SU-DHL-6 (cell line): ENCODE measurements around the gene HSPA9.

Source experiments
- H2AFZ ChIP-seq: fragments of 200-600 bp; sonication (generic); 2 replicates; pipeline ENCODE4 v1.6.1; 2014; ENCODE audit warnings: low read depth, mild to moderate bottlenecking, moderate library complexity, mixed read lengths, antibody characterized with exemption, low read length; ENCODE audit not compliant: severe bottlenecking
- H3F3A ChIP-seq: fragments of 200-600 bp; shearing (Covaris generic); 2 replicates; pipeline ENCODE4 v1.6.0; 2016; ENCODE audit warnings: antibody characterized with exemption, mild to moderate bottlenecking; ENCODE audit not compliant: insufficient read depth
- H3K27ac ChIP-seq: fragments of 200-600 bp; sonication (generic); 2 replicates; pipeline ENCODE4 v1.5.1; 2016; ENCODE audit warnings: low read depth, mild to moderate bottlenecking, low read length, moderate library complexity, mixed read lengths
- H3K27me3 ChIP-seq: fragments of 200-600 bp; sonication (generic), shearing (Covaris generic); 2 replicates; pipeline ENCODE4 v1.6.0; 2014; ENCODE audit warnings: mild to moderate bottlenecking, low read length
- H3K36me3 ChIP-seq: fragments of 200-600 bp; sonication (generic); 2 replicates; pipeline ENCODE4 v1.6.1; 2014; ENCODE audit warnings: mild to moderate bottlenecking, low read length, mixed read lengths
- H3K4me2 ChIP-seq: fragments of 300-600, 200-600 bp; shearing (Covaris generic), sonication (generic); 2 replicates; pipeline ENCODE4 v1.6.0; 2014; ENCODE audit warnings: low read length, low read depth, mild to moderate bottlenecking; ENCODE audit not compliant: poor library complexity, severe bottlenecking
- H3K4me3 ChIP-seq: fragments of 200-600 bp; sonication (generic); 2 replicates; pipeline ENCODE4 v1.5.1; 2014; ENCODE audit warnings: antibody characterized with exemption, low read length, mild to moderate bottlenecking, mixed read lengths; ENCODE audit not compliant: insufficient read depth, poor library complexity, severe bottlenecking
- H3K79me2 ChIP-seq: fragments of 200-600 bp; sonication (generic); 2 replicates; pipeline ENCODE4 v1.6.1; 2014; ENCODE audit warnings: mild to moderate bottlenecking, low read length, moderate library complexity; ENCODE audit not compliant: insufficient read depth
- H3K9ac ChIP-seq: fragments of 200-600 bp; sonication (generic); 2 replicates; pipeline ENCODE4 v1.7.0; 2014; ENCODE audit warnings: mild to moderate bottlenecking, low read length
- H3K9me2 ChIP-seq: fragments of 200-600 bp; sonication (generic); replicated peaks from 2 replicates; pipeline ENCODE4 v1.6.1; 2014; ENCODE audit warnings: low read length; ENCODE audit not compliant: insufficient read depth
- H3K9me3 ChIP-seq: fragments of 200-600 bp; sonication (generic); 2 replicates; pipeline ENCODE4 v1.6.1; 2014; ENCODE audit warnings: low read length, mixed read lengths; ENCODE audit not compliant: insufficient read depth
- H4K20me1 ChIP-seq: fragments of 200-600 bp; sonication (generic); 2 replicates; pipeline ENCODE4 v1.6.1; 2014; ENCODE audit warnings: low read depth, mild to moderate bottlenecking, antibody characterized with exemption, low read length, moderate library complexity, mixed read lengths
- CTCF ChIP-seq: fragments of 200-600 bp; sonication (generic); IDR thresholded peaks from one replicate; pipeline ENCODE4 v1.5.1; 2017; ENCODE audit warnings: antibody characterized with exemption, mild to moderate bottlenecking, low read length, moderate library complexity; ENCODE audit not compliant: insufficient read depth, poor library complexity, severe bottlenecking
- EZH2phosphoT487 ChIP-seq: fragments of 200-600 bp; sonication (generic), shearing (Covaris generic); conservative IDR thresholded peaks from 2 replicates; pipeline ENCODE4 v1.6.1; 2018; ENCODE audit warnings: mild to moderate bottlenecking, antibody characterized with exemption, low read length, moderate library complexity, mixed read lengths

Gene HSPA9

GRCh38 chr5:138606378-138607064 is 31.3 kb upstream of the HSPA9 start:
- H3K36me3 ChIP-seq: no peaks in the 10 kb centered on the region
- H3K4me2 ChIP-seq: no peak overlapping the region
- no peak overlapping the region for H3K4me3 ChIP-seq
- H3K9me2 ChIP-seq: no peaks in the 10 kb centered on the region
- H3K27me3 ChIP-seq: no peaks in the 10 kb centered on the region
- H3K27ac ChIP-seq: no peak overlapping the region
- no peak overlapping the region for H2AFZ ChIP-seq
- TF ChIP-seq EZH2phosphoT487: no peak
- no peak for TF ChIP-seq CTCF
- no peaks in the 10 kb centered on the region for H3F3A ChIP-seq
- H3K79me2 ChIP-seq: no peaks in the 10 kb centered on the region
- H3K9me3 ChIP-seq: no peaks in the 10 kb centered on the region
- H3K9ac ChIP-seq: no peak overlapping the region
- H4K20me1 ChIP-seq: no peaks in the 10 kb centered on the region

GRCh38 chr5:138605254-138605972 is 30.2 kb upstream of the HSPA9 start:
- H3K4me2 ChIP-seq: no peak overlapping the region
- H3K27me3 ChIP-seq: no peaks in the 10 kb centered on the region
- H4K20me1 ChIP-seq: no peaks in the 10 kb centered on the region
- no peaks in the 10 kb centered on the region for H3F3A ChIP-seq
- no peaks in the 10 kb centered on the region for H3K79me2 ChIP-seq
- TF ChIP-seq EZH2phosphoT487 (no peak), CTCF (no peak)
- no peak overlapping the region for H3K9ac ChIP-seq
- H3K9me3 ChIP-seq: no peaks in the 10 kb centered on the region
- H3K4me3 ChIP-seq: no peak overlapping the region
- H2AFZ ChIP-seq: no peak overlapping the region
- no peak overlapping the region for H3K27ac ChIP-seq
- no peaks in the 10 kb centered on the region for H3K9me2 ChIP-seq
- no peaks in the 10 kb centered on the region for H3K36me3 ChIP-seq

GRCh38 chr5:138604176-138604785 is 29.1 kb upstream of the HSPA9 start:
- Histone ChIP-seq H3K79me2 (no peaks in the 10 kb centered on the region), H3K9ac (no peak overlapping the region), H3K9me3 (no peaks in the 10 kb centered on the region), H3K9me2 (no peaks in the 10 kb centered on the region), H3F3A (no peaks in the 10 kb centered on the region), H3K27me3 (no peaks in the 10 kb centered on the region), H3K4me3 (no peak overlapping the region), H3K4me2 (no peak overlapping the region), H3K36me3 (no peaks in the 10 kb centered on the region), H4K20me1 (no peaks in the 10 kb centered on the region), H3K27ac (no peak overlapping the region), H2AFZ (no peak overlapping the region)
- no peak for TF ChIP-seq CTCF
- TF ChIP-seq EZH2phosphoT487: no peak
